OCI-LY1 (cell line): ENCODE data around the gene ADAMTS15.

Experiments used
- H2AFZ ChIP-seq: fragments of 200-600 bp; sonication (generic), shearing (Covaris generic); 2 replicates; pipeline ENCODE4 v1.6.0; 2014; ENCODE audit warnings: antibody characterized with exemption, mild to moderate bottlenecking, low read length
- H3F3A ChIP-seq: fragments of 200-600 bp; sonication (generic), shearing (Covaris generic); 2 replicates; pipeline ENCODE4 v1.6.0; 2014; ENCODE audit warnings: mild to moderate bottlenecking, antibody characterized with exemption, low read length, moderate library complexity; ENCODE audit not compliant: insufficient read depth
- H3K27ac ChIP-seq: fragments of 200-600 bp; sonication (generic); 2 replicates; pipeline ENCODE4 v1.5.1; 2014; ENCODE audit warnings: low read length, mixed run types, mild to moderate bottlenecking, low read depth; ENCODE audit not compliant: poor library complexity, severe bottlenecking
- H3K27me3 ChIP-seq: fragments of 200-600 bp; sonication (generic); 2 replicates; pipeline ENCODE4 v1.6.0; 2014; ENCODE audit warnings: antibody characterized with exemption, mild to moderate bottlenecking, low read length, moderate library complexity; ENCODE audit not compliant: insufficient read depth
- H3K36me3 ChIP-seq: fragments of 200-600 bp; sonication (generic); 2 replicates; pipeline ENCODE4 v1.6.1; 2014; ENCODE audit warnings: mild to moderate bottlenecking, antibody characterized with exemption, low read length, moderate library complexity, mixed read lengths; ENCODE audit not compliant: insufficient read depth
- H3K4me1 ChIP-seq: fragments of 200-600 bp; sonication (generic); 2 replicates; pipeline ENCODE4 v1.5.1; 2014; ENCODE audit warnings: mild to moderate bottlenecking, low read length, moderate library complexity; ENCODE audit not compliant: insufficient read depth, severe bottlenecking
- H3K4me2 ChIP-seq: fragments of 200-600 bp; sonication (generic), shearing (Covaris generic); 2 replicates; pipeline ENCODE4 v1.6.1; 2014; ENCODE audit warnings: low read length
- H3K4me3 ChIP-seq: fragments of 200-600 bp; sonication (generic); 2 replicates; pipeline ENCODE4 v1.5.1; 2014; ENCODE audit warnings: low read length, low read depth, mild to moderate bottlenecking, mixed read lengths; ENCODE audit not compliant: poor library complexity, severe bottlenecking
- H3K79me2 ChIP-seq: fragments of 200-600 bp; shearing (Covaris generic); 2 replicates; pipeline ENCODE4 v1.6.1; 2016; ENCODE audit warnings: mixed run types, low read length, mixed read lengths; ENCODE audit not compliant: insufficient read depth
- H3K9ac ChIP-seq: fragments of 200-600 bp; sonication (generic), shearing (Covaris generic); 2 replicates; pipeline ENCODE4 v1.6.1; 2014; ENCODE audit warnings: mild to moderate bottlenecking, low read length, mixed read lengths
- H3K9me2 ChIP-seq: fragments of 200-600 bp; sonication (generic), shearing (Covaris generic); 2 replicates; pipeline ENCODE4 v1.6.1; 2014; ENCODE audit warnings: low read depth, mild to moderate bottlenecking, low read length, mixed read lengths
- H3K9me3 ChIP-seq: fragments of 200-600 bp; shearing (Covaris generic); 2 replicates; pipeline ENCODE4 v1.6.1; 2014; ENCODE audit warnings: low read length, mixed read lengths
- H4K20me1 ChIP-seq: fragments of 200-600 bp; sonication (generic), shearing (Covaris generic); 2 replicates; pipeline ENCODE4 v1.6.0; 2016; ENCODE audit warnings: mild to moderate bottlenecking, low read length; ENCODE audit not compliant: insufficient read depth
- CTCF ChIP-seq: fragments of 200-600 bp; sonication (generic), shearing (Covaris generic); IDR thresholded peaks from 2 replicates; pipeline ENCODE4 v1.5.1; 2017; ENCODE audit warnings: mild to moderate bottlenecking, antibody characterized with exemption, low read length, moderate library complexity, mixed read lengths
- EZH2 ChIP-seq: fragments of 200-600 bp; sonication (generic), shearing (Covaris generic); IDR thresholded peaks from 2 replicates; pipeline ENCODE4 v1.8.0; 2017; ENCODE audit warnings: borderline replicate concordance, mixed run types, mild to moderate bottlenecking, antibody characterized with exemption, low read length, moderate library complexity, mixed read lengths

Gene ADAMTS15

GRCh38 chr11:130510407-130511006, 62.1 kb downstream of the ADAMTS15 start:
- Histone ChIP-seq H3K36me3 (no peaks in the 10 kb centered on the region), H3K4me2 (no peak overlapping the region), H3F3A (no peaks in the 10 kb centered on the region), H3K9me2 (no peaks in the 10 kb centered on the region), H3K4me3 (no peak overlapping the region), H3K27me3 (no peaks in the 10 kb centered on the region), H3K27ac (no peak overlapping the region), H3K9ac (no peak overlapping the region), H3K4me1 (no peaks in the 10 kb centered on the region), H3K79me2 (no peaks in the 10 kb centered on the region), H2AFZ (no peak overlapping the region), H3K9me3 (no peaks in the 10 kb centered on the region), H4K20me1 (no peaks in the 10 kb centered on the region)
- TF ChIP-seq EZH2 (no peak), CTCF (no peak)

GRCh38 chr11:130511765-130512164, 63.3 kb downstream of the ADAMTS15 start:
- Histone ChIP-seq H3K79me2 (no peaks in the 10 kb centered on the region), H3K4me3 (no peak overlapping the region), H4K20me1 (no peaks in the 10 kb centered on the region), H3K9ac (no peak overlapping the region), H3K4me1 (no peaks in the 10 kb centered on the region), H3K9me2 (no peaks in the 10 kb centered on the region), H3F3A (no peaks in the 10 kb centered on the region), H3K27me3 (no peaks in the 10 kb centered on the region), H3K4me2 (no peak overlapping the region), H3K9me3 (no peaks in the 10 kb centered on the region), H3K36me3 (no peaks in the 10 kb centered on the region), H3K27ac (no peak overlapping the region), H2AFZ (no peak overlapping the region)
- TF ChIP-seq CTCF (no peak), EZH2 (no peak)

- Histone ChIP-seq H4K20me1 (no peaks in the 10 kb centered on the region), H3K9ac (no peak overlapping the region), H3K27me3 (no peaks in the 10 kb centered on the region), H3K36me3 (no peaks in the 10 kb centered on the region), H3K79me2 (no peaks in the 10 kb centered on the region), H3K9me2 (no peaks in the 10 kb centered on the region), H3F3A (no peaks in the 10 kb centered on the region), H3K4me3 (no peak overlapping the region), H2AFZ (no peak overlapping the region), H3K4me2 (no peak overlapping the region), H3K9me3 (no peaks in the 10 kb centered on the region), H3K4me1 (no peaks in the 10 kb centered on the region), H3K27ac (no peak overlapping the region)
- TF ChIP-seq EZH2 (no peak), CTCF (no peak)
Observed at GRCh38 chr11:130512662-130513061, 64.2 kb downstream of the ADAMTS15 start.
